K562 (cell line): ENCODE results near the gene NRP1. TPM values are rescaled to one million over a fixed set of nuclear protein-coding genes. Genes with fewer than 3 reads are reported as not detected.

ENCODE experiments used
- ATAC-seq: fragments of 200-7000 bp; cut with Tn5 transposase; 3 replicates; pipeline ENCODE4 v1.9.1; 2020; ENCODE audit warnings: moderate library complexity
- BruUV-seq: library from RNA; stranded (reverse); fragments of 400-500 nt; replicated peaks from 2 replicates; lab custom pipeline; 2021; lab: Mats Ljungman, UMichigan
- CTCF ChIA-PET: fragments of 300-600 bp; formaldehyde crosslinking; extraction: SDS; loops from one replicate; lab custom pipeline; 2021; ENCODE audit warnings: low intra/inter-chr PET ratio; lab: Yijun Ruan, JAX
- POLR2A ChIA-PET: fragments of 300-600, 350-650 bp; sonication (Branson Sonifier 250); formaldehyde crosslinking; extraction: SDS; loops from one replicate; lab custom pipeline; 2021; ENCODE audit warnings: antibody characterized with exemption, inconsistent platforms; lab: Yijun Ruan, JAX
- DNase-seq, 4 experiments: peaks; one replicate each; pipeline versions ENCODE4 v3.0.0 to v3.0.0-alpha.2; 2011 to 2018; ENCODE audit warnings: low spot score in 3 of 4, mixed read lengths in 3 of 4; ENCODE audit errors: extremely low read depth in 1 of 4
- FAIRE-seq: peaks from 2 replicates; lab custom pipeline; 2011; peaks lifted over from hg19 to GRCh38; lab: Jason Lieb, UNC
- H2AFZ ChIP-seq: 2 replicates; pipeline ENCODE4 v1.6.0; 2011; ENCODE audit warnings: low read depth, low read length, control low read depth, inconsistent platforms
- H3K27ac ChIP-seq: fragments of 200-600 bp; 3 replicates; pipeline ENCODE4 v1.8.0; 2011; ENCODE audit warnings: low read depth, mild to moderate bottlenecking, control low read depth, inconsistent platforms, low read length, moderate library complexity, mixed read lengths; ENCODE audit errors: extremely low read depth
- H3K27me3 ChIP-seq, 2 experiments: fragments of 300-600 bp in 1 of 2; 2 replicates in 1 of 2; 3 replicates in 1 of 2; pipeline versions ENCODE4 v1.6.0 to v1.8.0; 2011; ENCODE audit warnings: inconsistent platforms in 2 of 2, low read length in 2 of 2, mild to moderate bottlenecking in 1 of 2, mixed read lengths in 1 of 2, moderate library complexity in 1 of 2; ENCODE audit not compliant: control insufficient read depth in 2 of 2, insufficient read depth in 2 of 2
- H3K36me3 ChIP-seq: fragments of 300-600 bp; 3 replicates; pipeline ENCODE4 v1.8.0; 2011; ENCODE audit warnings: mild to moderate bottlenecking, low read length, inconsistent platforms; ENCODE audit not compliant: control insufficient read depth, insufficient read depth
- H3K4me1 ChIP-seq, 2 experiments: fragments of 200-600 bp in 1 of 2; replicated peaks in 1 of 2; 2 replicates in 1 of 2; 3 replicates in 1 of 2; pipeline versions ENCODE4 v1.5.1 to v1.8.0; 2011; ENCODE audit warnings: inconsistent platforms in 2 of 2, low read length in 2 of 2, mild to moderate bottlenecking in 1 of 2, mixed read lengths in 1 of 2, moderate library complexity in 1 of 2; ENCODE audit not compliant: control insufficient read depth in 2 of 2, insufficient read depth in 2 of 2
- H3K4me2 ChIP-seq: 2 replicates; pipeline ENCODE4 v1.6.1; 2011; ENCODE audit warnings: low read length, control low read depth, inconsistent platforms, mixed read lengths; ENCODE audit not compliant: insufficient read depth
- H3K4me3 ChIP-seq: fragments of 200-600 bp; sonication (generic), shearing (Covaris generic); 2 replicates; pipeline ENCODE4 v1.5.1; 2016; ENCODE audit warnings: control low read depth, inconsistent platforms
- H3K79me2 ChIP-seq: fragments of 200-600 bp; 3 replicates; pipeline ENCODE4 v1.8.0; 2011; ENCODE audit warnings: low read length, inconsistent platforms; ENCODE audit not compliant: control insufficient read depth, insufficient read depth
- H3K9ac ChIP-seq, 2 experiments: 2 replicates each; pipeline versions ENCODE4 v1.6.0 to v1.6.1; 2011; ENCODE audit warnings: low read depth in 2 of 2, low read length in 2 of 2, control low read depth in 1 of 2, inconsistent platforms in 1 of 2, mild to moderate bottlenecking in 1 of 2, mixed read lengths in 1 of 2; ENCODE audit not compliant: insufficient read depth in 1 of 2
- H3K9me1 ChIP-seq: one replicate; pipeline ENCODE4 v1.6.0; 2011; ENCODE audit warnings: inconsistent platforms, mild to moderate bottlenecking, low read length, moderate library complexity; ENCODE audit not compliant: control insufficient read depth, insufficient read depth
- H3K9me3 ChIP-seq: replicated peaks from 2 replicates; pipeline ENCODE4 v1.5.1; 2011; ENCODE audit warnings: low read depth, low read length, inconsistent platforms; ENCODE audit not compliant: control insufficient read depth, insufficient read depth
- H4K20me1 ChIP-seq: replicated peaks from 2 replicates; pipeline ENCODE4 v1.6.1; 2011; ENCODE audit warnings: low read length, inconsistent platforms, mixed read lengths; ENCODE audit not compliant: control insufficient read depth, insufficient read depth
- ASH1L ChIP-seq: fragments of 450-650 bp; IDR thresholded peaks from 2 replicates; pipeline ENCODE4 v1.6.1; 2018; ENCODE audit warnings: borderline replicate concordance, mild to moderate bottlenecking, low read depth; ENCODE audit not compliant: partially characterized antibody
- CEBPZ ChIP-seq: fragments of 150-350 bp; IDR thresholded peaks from 2 replicates; pipeline ENCODE4 v1.6.1; 2014; ENCODE audit warnings: low read depth, mild to moderate bottlenecking, low read length, borderline replicate concordance
- FIP1L1 ChIP-seq: fragments of 200-400 bp; formaldehyde crosslinking; IDR thresholded peaks from 2 replicates; pipeline ENCODE4 v1.6.1; 2018; ENCODE audit warnings: mild to moderate bottlenecking, low read depth, low read length; ENCODE audit not compliant: poor library complexity, severe bottlenecking
- MAFG ChIP-seq: fragments of 450-650 bp; conservative IDR thresholded peaks from 2 replicates; pipeline ENCODE4 v1.6.1; 2016; ENCODE audit warnings: missing genetic modification characterization, missing compliant biosample characterization
- NFE2L1 ChIP-seq: fragments of 450-650 bp; IDR thresholded peaks from 2 replicates; pipeline ENCODE4 v1.6.1; 2016; ENCODE audit warnings: missing genetic modification characterization, low read depth, mild to moderate bottlenecking, missing compliant biosample characterization, moderate library complexity, borderline replicate concordance
- RBBP5 ChIP-seq: fragments of 200-600 bp; sonication (generic); IDR thresholded peaks from 2 replicates; pipeline ENCODE4 v1.6.1; 2012; ENCODE audit warnings: borderline replicate concordance, mild to moderate bottlenecking, low read length, control low read depth, inconsistent platforms; ENCODE audit not compliant: insufficient read depth, poor library complexity, severe bottlenecking
- XRCC4 ChIP-seq: IDR thresholded peaks from one replicate; pipeline ENCODE4 v1.6.1; 2011; ENCODE audit not compliant: insufficient read depth, insufficient read length; ENCODE audit errors: extremely low read depth
- ZBTB34 ChIP-seq: fragments of 250-450 bp; sonication (Bioruptor Pico); IDR thresholded peaks from 2 replicates; pipeline ENCODE4 v1.8.0; 2021; ENCODE audit warnings: mild to moderate bottlenecking, moderate library complexity
- ZBTB8A ChIP-seq: fragments of 450-650 bp; IDR thresholded peaks from 2 replicates; pipeline ENCODE4 v1.6.1; 2018; ENCODE audit warnings: mild to moderate bottlenecking, moderate library complexity; ENCODE audit not compliant: partially characterized antibody
- ZNF224 ChIP-seq: sonication (generic); formaldehyde crosslinking; IDR thresholded peaks from 2 replicates; pipeline ENCODE4 v1.8.0; 2022; ENCODE audit warnings: mild to moderate bottlenecking, missing genetic modification reagents
- ZNF277 ChIP-seq: fragments of 250-450 bp; sonication (Bioruptor Pico); IDR thresholded peaks from 2 replicates; pipeline ENCODE4 v1.8.0; 2022; ENCODE audit warnings: inconsistent platforms, mild to moderate bottlenecking, moderate library complexity, borderline replicate concordance
- WGBS: fragments of 100-300 bp; shearing (Covaris generic); methylation state at CpG from one replicate; pipeline ENCODE4 v1.1.6; 2016; ENCODE audit warnings: low coverage, mixed read lengths; ENCODE audit not compliant: insufficient coverage; ENCODE audit errors: missing lambda C conversion rate; 5-methylcytosine and 5-hydroxymethylcytosine counted together
- in situ Hi-C: fragments of 300-500 bp; cut with MboI; formaldehyde crosslinking; loops from 4 replicates; pipeline ENCODE4 v1.15.0; 2018; ENCODE audit warnings: inconsistent platforms, mixed read lengths
- intact Hi-C: fragments of 100-400 bp; cut with micrococcal nuclease; formaldehyde crosslinking; loops from 2 replicates; pipeline ENCODE4 v1.14.2; 2022
- polyA plus RNA-seq, 8 experiments: library from polyadenylated mRNA; depleted of rRNA in 4 of 8; stranded (reverse) in 5 of 8; unstranded in 3 of 8; fragments of >200 nt; fragmentation: Nextera tagmentation in 2 of 8; fragmentation: Illumina TruSeq in 1 of 8; extraction: Ambion mirVana in 2 of 8; extraction: Trizol in 1 of 8; gene quantifications; 2 replicates each; pipeline versions ENCODE4 v1.2.1 to v1.2.3, GENCODE V29; 2011 to 2014; ENCODE audit warnings: inconsistent platforms in 1 of 8, missing spikeins in 1 of 8
- total RNA-seq, 7 experiments: library from RNA; depleted of rRNA in 6 of 7; stranded (reverse); fragments of >200 nt in 6 of 7; fragmentation: Illumina TruSeq in 2 of 7; extraction: Trizol in 2 of 7; gene quantifications; 2 replicates each; pipeline versions ENCODE4 v1.2.1 to v1.2.3, GENCODE V29; 2011 to 2021; ENCODE audit warnings: low replicate concordance in 1 of 7

The NRP1 gene
- total and polyA plus RNA-seq, 9 of the 15 experiments (the other 6 are each of a cell fraction or from before 2014, with no cell fraction given): 0.01 to 0.38 (median 0.04) TPM; not detected in 5

- TF ChIP-seq NFE2L1 (no peak), CEBPZ (no peak), ZBTB34 (CRISPR knock-in tag) (no peak), ASH1L (no peak)
- TF ChIP-seq, all 486 proteins: peak for 0
Observed at GRCh38 chr10:33192190-33192589, 142.3 kb downstream of the NRP1 start (continued).

- DNase-seq: no peak
- H3K27ac ChIP-seq: no peak overlapping the region
- no peaks in the 10 kb centered on the region for H3K9me1 ChIP-seq
- ChIA-PET CTCF (no interaction called here), POLR2A (no interaction called here)
- in situ Hi-C loops: no loop called here
- no peak overlapping the region for H3K9ac ChIP-seq
- TF ChIP-seq ZNF277 (CRISPR knock-in tag): no peak
- no peak for TF ChIP-seq ZNF224 (CRISPR knock-in tag)
- TF ChIP-seq MAFG: no peak
- no peak for TF ChIP-seq ZBTB8A
- TF ChIP-seq RBBP5: no peak
- TF ChIP-seq FIP1L1: no peak
- TF ChIP-seq XRCC4: no peak
- H2AFZ ChIP-seq: no peak overlapping the region
- no peak overlapping the region for H3K4me2 ChIP-seq
- 9% methylated on average over 1 of the region's 1 CpG for WGBS
- H3K36me3 ChIP-seq: no peaks in the 10 kb centered on the region
- no peak for ATAC-seq
- no peaks in the 10 kb centered on the region for H3K4me1 ChIP-seq
- FAIRE-seq: no peak
- peaks cover 2 to 17% of the 10 kb centered on the region in 2 experiments; a peak in 3 of 5 replicates for H3K27me3 ChIP-seq
- no peak overlapping the region for H3K4me3 ChIP-seq
- H3K79me2 ChIP-seq: no peaks in the 10 kb centered on the region
- intact Hi-C loops: loop anchor here (10.0 kb wide), 1 partner anchor 1444 kb away; no protein-coding TSS in a partner anchor
- H4K20me1 ChIP-seq: no peaks in the 10 kb centered on the region
- BruUV-seq: no TSS peak
- no peaks in the 10 kb centered on the region for H3K9me3 ChIP-seq
Observed at GRCh38 chr10:33190406-33190805, 144.1 kb downstream of the NRP1 start.
